ENCODE results near the gene ABO. TPM values are rescaled to one million over a fixed set of nuclear protein-coding genes. Genes with fewer than 3 reads are reported as not detected.

ABO gene
- total and polyA plus RNA-seq, 9 of the 15 experiments (the other 6 are each of a cell fraction or from before 2014, with no cell fraction given), result 5.0 to 21.9 (median 11.9) TPM

GRCh38 chr9:133238851-133239532, 36.0 kb downstream of the ABO start (continued):
- TF ChIP-seq UBTF (IDR thresholded peaks at IDR 0.05; ENCODE audit: borderline replicate concordance in 1 of 2, low read depth in 2 of 2, low read length in 2 of 2) (no peak), SIRT6 (IDR thresholded peaks at IDR 0.05; ENCODE audit: low read depth, low read length) (no peak), ZNF318 (IDR thresholded peaks at IDR 0.05; ENCODE audit: borderline replicate concordance in 1 of 2, low read depth in 1 of 2) (no peak), NCOA1 (IDR thresholded peaks at IDR 0.05; ENCODE audit: low read depth) (no peak), ZNF347 (CRISPR knock-in tag; IDR thresholded peaks at IDR 0.05; ENCODE audit: low read depth) (no peak), POLR3G (IDR thresholded peaks at IDR 0.05; ENCODE audit: extremely low read depth, insufficient read length, insufficient replicate concordance) (no peak), KLF1 (tag; IDR thresholded peaks at IDR 0.05) (no peak), KHSRP (IDR thresholded peaks at IDR 0.05) (no peak), ZNF77 (CRISPR knock-in tag; IDR thresholded peaks at IDR 0.05) (no peak), LEF1 (IDR thresholded peaks at IDR 0.05) (no peak), SNRNP70 (optimal IDR thresholded peaks at IDR 0.05; ENCODE audit: low read depth, low read length) (no peak), SRSF1 (IDR thresholded peaks at IDR 0.05; ENCODE audit: low read depth, low read length) (no peak), ZNF408 (CRISPR knock-in tag; IDR thresholded peaks at IDR 0.05; ENCODE audit: low read depth) (no peak), SAFB (IDR thresholded peaks at IDR 0.05; ENCODE audit: borderline replicate concordance, low read depth, low read length) (no peak), ZNF436 (CRISPR knock-in tag; IDR thresholded peaks at IDR 0.05) (no peak), MEF2A (IDR thresholded peaks at IDR 0.05; ENCODE audit: control insufficient read depth, low read depth, low read length) (no peak)
- TF ChIP-seq, protein P1, sequence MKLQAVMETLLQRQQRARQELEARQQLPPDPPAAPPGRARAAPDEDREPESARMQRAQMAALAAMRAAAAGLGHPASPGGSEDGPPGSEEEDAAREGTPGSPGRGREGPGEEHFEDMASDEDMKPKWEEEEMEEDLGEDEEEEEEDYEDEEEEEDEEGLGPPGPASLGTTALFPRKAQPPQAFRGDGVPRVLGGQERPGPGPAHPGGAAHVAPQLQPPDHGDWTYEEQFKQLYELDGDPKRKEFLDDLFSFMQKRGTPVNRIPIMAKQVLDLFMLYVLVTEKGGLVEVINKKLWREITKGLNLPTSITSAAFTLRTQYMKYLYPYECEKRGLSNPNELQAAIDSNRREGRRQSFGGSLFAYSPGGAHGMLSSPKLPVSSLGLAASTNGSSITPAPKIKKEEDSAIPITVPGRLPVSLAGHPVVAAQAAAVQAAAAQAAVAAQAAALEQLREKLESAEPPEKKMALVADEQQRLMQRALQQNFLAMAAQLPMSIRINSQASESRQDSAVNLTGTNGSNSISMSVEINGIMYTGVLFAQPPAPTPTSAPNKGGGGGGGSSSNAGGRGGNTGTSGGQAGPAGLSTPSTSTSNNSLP (IDR thresholded peaks at IDR 0.05; ENCODE audit: borderline replicate concordance, low read depth, low read length), result no peak

All from K562 (cell line).